ENCODE results near the gene MTCP1. TPM values are rescaled to one million over a fixed set of nuclear protein-coding genes. Genes with fewer than 3 reads are reported as not detected.

Gene MTCP1, protein sequence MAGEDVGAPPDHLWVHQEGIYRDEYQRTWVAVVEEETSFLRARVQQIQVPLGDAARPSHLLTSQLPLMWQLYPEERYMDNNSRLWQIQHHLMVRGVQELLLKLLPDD
- polyA plus RNA-seq (ENCODE audit: insufficient read length in 4 of 4), result 10 to 100 TPM; 18.5 to 26.7 (median 22.6) TPM

DNA sequence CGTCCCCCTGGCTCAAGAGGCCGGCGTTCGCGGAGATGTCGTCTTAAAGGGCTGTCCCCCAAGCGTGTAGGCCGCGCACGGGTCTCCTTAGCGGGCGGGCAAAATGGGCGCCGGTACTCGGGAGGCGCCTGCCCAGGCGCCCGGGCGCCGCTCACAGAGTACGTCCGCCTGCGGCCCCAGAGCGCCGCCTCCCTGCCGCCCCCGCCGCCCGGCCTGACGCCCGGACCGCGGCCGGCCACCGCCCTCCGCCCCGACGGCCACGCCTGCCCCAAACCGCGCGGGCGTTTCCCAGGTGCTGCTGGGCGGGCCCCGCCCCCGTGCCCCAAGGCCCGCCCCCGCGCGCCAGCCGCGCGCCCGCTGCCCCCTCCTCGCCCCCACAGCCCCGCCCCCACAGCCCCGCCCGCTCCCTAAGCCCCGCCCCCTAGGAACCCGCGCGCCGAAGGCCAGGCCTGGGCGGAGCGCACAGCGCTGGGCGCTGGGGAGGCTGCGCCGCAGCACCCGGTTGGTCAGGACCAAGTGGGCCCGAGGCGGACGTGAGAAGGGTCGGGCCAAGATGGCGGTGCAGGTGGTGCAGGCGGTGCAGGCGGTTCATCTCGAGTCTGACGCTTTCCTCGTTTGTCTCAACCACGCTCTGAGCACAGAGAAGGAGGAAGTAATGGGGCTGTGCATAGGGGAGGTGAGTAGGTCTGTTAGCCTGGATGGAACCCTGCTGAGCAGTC lies at the start of gene MTCP1, which contains the start of the genes BRCC3 and CMC4:
TSS of gene MTCP1 (minus strand) at position 162 of the 719 bp plus-strand sequence. CDS start 5,126 bp downstream, outside the sequence.
TSS of gene BRCC3 (plus strand) at position 534 of the 719 bp plus-strand sequence. CDS start at position 554, 20 bp downstream.
TSS of gene CMC4 (minus strand) at position 162 of the 719 bp plus-strand sequence. CDS start 7,113 bp downstream, outside the sequence.
- DNase-seq (ENCODE audit: low read depth in 4 of 4, low spot score in 2 of 4), result peak in 3 of 4 donors; percentile 32 to 55 (median 41)

DNA sequence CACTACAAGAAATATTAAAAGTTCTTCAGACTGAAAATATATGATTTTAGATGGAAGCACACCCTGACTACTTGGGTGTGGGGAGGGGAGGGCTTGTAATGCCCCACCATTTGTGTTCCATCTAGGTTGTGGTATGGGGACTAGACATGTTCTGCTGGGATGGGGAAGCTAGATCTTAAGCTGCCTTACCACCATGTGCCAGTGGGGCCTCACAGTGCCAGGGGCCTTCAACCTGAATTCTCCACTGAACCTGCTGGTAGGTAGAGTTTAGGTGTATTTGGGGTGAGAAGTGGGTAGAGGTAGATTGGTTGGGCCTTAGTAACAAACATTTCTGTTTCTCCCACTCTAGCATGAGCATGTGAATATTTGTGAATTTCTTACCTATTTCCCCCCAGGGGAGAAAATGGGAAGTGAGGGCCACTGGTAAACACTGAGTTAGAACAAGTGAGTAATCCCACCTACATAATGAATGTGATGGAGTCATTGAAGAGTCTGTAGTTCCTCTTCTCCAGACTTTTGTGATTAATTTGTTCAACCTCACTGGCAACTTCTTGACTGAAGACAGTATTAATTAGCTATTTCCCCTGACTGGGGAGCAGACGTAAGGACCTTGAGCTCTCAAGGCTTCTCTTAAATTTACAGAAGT lies 44.4 kb upstream of the MTCP1 start:
- DNase-seq (ENCODE audit: low read depth in 4 of 4, low spot score in 2 of 4), result no peak

DNA sequence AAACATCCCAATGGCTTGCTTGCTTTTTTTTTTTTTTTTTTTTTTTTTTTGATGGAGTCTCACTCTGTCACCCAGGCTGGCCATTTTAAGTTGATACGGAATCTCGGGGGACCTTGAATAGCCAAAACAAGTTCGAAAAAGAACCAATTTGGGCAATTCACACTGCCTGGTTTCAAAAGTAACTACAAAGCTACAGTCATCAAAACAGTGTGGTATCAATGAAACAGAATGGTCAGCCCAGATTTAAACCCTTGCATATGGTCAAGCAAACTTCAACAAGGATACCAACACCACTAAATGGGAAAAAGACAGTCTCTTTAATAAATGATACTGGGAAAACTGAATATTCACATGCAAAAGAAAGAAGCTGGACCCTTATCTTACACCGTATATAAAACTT lies 42.2 kb upstream of the MTCP1 start:
- no peak for DNase-seq (ENCODE audit: low read depth in 4 of 4, low spot score in 2 of 4)

GRCh38 chrX:155112171-155112570 lies 41.2 kb upstream of the MTCP1 start:
- no peak for DNase-seq (ENCODE audit: low read depth in 4 of 4, low spot score in 2 of 4)

GRCh38 chrX:155108427-155108826 lies 37.5 kb upstream of the MTCP1 start:
- no peak for DNase-seq (ENCODE audit: low read depth in 4 of 4, low spot score in 2 of 4)

GRCh38 chrX:155105919-155106318 lies 35.0 kb upstream of the MTCP1 start:
- DNase-seq (ENCODE audit: low read depth in 4 of 4, low spot score in 2 of 4), result no peak

- DNase-seq (ENCODE audit: low read depth in 4 of 4, low spot score in 2 of 4), result no peak
Observed at GRCh38 chrX:155094468-155095061, 23.6 kb upstream of the MTCP1 start.

- no peak for DNase-seq (ENCODE audit: low read depth in 4 of 4, low spot score in 2 of 4)
Observed at GRCh38 chrX:155086961-155087735, 16.2 kb upstream of the MTCP1 start.

DNA sequence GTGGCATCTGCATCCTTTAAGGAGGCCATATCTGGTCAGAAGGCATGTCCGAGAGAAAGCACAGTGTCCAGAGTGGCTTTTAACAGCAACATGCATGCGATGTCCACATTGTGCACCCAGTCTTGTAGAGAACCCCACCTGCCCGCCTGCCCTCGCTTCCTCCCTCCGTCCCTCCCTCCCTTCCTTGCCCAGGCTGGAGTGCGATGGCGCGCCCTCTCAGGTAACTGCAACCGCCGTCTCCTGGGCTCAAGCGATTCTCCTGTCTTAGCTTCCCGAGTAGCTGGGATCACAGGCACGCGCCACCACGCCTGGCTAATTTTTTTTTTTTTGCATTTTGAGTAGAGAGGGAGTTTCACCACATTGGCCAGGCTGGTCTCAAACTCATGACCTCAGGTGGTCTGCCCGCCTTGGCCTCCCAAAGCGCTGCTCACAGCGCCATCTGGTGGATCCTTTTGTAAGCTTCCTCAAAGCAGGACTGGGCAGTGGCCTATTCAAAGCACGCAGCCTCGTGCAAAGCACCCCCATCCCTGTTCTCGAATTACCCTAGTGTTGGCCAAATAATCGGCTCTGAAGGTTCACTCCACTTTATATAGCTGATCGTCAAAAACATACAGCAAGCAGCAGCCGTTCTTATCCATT lies 15.4 kb upstream of the MTCP1 start:
- DNase-seq (ENCODE audit: low read depth in 4 of 4, low spot score in 2 of 4), result no peak

GRCh38 chrX:155071694-155072280 lies 851 bp upstream of the MTCP1 start:
- DNase-seq (ENCODE audit: low read depth in 4 of 4, low spot score in 2 of 4), result no peak

GRCh38 chrX:155070663-155070974 lies 317 bp downstream of the MTCP1 start:
- DNase-seq (ENCODE audit: low read depth in 4 of 4, low spot score in 2 of 4), result peak in 1 of 4 donors; percentile 22

- DNase-seq (ENCODE audit: low read depth in 4 of 4, low spot score in 2 of 4), result no peak
Observed at GRCh38 chrX:155070038-155070437, 898 bp downstream of the MTCP1 start.

GRCh38 chrX:155069414-155069813 lies 1.5 kb downstream of the MTCP1 start:
- no peak for DNase-seq (ENCODE audit: low read depth in 4 of 4, low spot score in 2 of 4)

DNA sequence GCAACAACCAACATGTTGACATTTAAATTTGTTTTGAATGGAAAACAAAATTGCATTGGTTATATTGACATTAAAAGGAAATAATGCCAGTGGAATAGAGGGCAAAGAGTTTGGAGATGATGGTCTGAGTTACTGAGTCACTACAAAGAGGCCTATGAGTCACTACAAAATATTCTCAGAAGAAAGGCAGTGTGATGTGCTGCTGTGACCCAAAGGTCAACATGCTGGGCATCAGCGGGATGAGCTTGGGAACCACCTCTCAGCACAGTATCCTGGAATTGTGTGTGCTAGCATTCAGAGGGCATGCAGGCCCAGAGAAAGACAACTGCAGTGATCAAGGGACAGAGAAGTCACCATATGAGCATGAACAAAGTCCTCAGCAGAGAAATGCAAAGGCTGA lies 2.8 kb downstream of the MTCP1 start:
- no peak for DNase-seq (ENCODE audit: low read depth in 4 of 4, low spot score in 2 of 4)

DNA sequence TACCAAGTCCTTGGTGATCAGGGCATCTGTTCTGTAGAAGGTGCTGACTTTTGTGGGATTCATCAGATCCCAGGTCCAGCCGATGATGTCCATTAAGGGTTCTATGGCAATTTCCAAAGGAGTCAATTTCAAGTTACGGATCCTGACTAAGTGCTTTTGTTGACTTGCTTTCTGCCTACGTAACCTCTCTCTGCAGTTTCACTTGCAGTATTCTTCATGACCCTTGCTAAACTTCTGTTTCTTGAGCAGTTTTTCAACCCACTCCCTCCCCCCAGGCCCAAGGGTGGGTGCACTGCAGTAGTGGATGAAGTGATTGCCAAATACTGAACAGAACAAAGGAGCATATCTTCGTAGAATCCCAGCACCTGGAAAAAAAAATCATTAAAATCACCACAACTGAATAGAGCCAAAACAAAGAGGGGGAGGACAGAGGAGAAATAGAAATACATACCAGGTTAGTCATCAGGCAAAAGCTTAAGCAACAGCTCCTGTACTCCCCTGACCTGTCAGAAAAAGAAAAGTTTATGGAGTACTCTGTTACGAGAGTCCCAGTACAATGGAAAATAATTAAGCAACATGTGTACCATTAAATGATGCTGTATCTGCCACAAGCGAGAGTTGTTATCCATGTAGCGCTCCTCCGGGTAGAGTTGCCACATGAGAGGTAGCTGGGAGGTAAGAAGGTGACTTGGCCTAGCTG lies 5.8 kb downstream of the MTCP1 start:
- no peak for DNase-seq (ENCODE audit: low read depth in 4 of 4, low spot score in 2 of 4)

- DNase-seq (ENCODE audit: low read depth in 4 of 4, low spot score in 2 of 4), result no peak
Observed at GRCh38 chrX:155061760-155062159, 9.2 kb downstream of the MTCP1 start.

DNA sequence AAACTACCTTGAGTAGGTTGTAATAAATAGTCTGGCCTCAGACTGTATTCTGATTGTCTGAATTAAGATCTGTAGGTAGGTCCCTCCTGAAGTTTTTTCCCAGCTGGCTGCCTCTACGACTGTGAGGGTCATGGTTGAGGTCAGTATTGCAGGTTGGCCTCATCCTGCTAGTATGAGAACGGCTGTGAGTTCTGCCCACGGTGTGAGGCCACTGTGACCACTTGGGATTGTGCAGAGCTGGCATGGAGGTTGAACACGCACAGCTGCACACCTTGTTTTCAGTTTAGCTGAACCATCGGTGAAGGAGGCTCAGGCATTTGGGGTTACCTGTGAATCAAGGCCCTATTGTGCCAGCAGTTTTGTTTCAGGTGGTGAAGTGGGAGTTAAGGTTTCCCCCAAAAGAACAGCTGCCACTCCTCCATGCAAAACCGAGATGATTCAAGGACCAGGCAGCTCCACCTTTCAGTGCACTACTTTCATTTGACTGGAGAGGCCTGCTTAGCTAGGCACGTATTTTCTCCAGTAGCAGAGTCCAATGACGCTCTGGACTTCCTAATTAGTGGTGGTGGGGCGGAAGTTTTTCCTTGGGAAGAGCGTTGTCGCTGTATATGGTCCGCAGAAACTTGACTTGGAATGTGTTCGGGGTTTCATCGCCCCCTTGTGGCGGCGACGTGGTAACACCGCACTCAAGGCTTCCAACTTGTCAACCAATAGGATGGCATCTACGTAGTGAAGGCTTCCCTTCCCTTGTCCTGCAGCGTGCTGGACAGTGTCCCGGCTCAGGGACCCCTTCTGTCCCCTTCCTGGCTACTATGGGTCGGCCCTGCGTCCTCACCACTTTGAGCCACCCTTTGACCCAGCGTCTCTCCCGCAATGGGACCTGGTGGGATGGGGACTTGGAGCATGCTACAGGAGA lies 13.8 kb downstream of the MTCP1 start:
- peak in 3 of 4 donors; percentile 34 to 53 (median 50) for DNase-seq (ENCODE audit: low read depth in 4 of 4, low spot score in 2 of 4)

GRCh38 chrX:155056471-155056870 lies 14.5 kb downstream of the MTCP1 start:
- no peak for DNase-seq (ENCODE audit: low read depth in 4 of 4, low spot score in 2 of 4)
